Nephron progenitor cell (in vitro differentiated cells): ENCODE measurements around the gene PDE6B.
"Not testable (repeated sequence)": the region's sequence is repeated elsewhere in the genome, so short reads cannot be mapped to it uniquely, and the experiment has no call there.

Experiments
- DNase-seq: peaks from one replicate; pipeline ENCODE4 v3.0.0; 2021
- H3K27ac Mint-ChIP-seq: 2 replicates; pipeline ENCODE4 v1.8.0; 2021; ENCODE audit warnings: mild to moderate bottlenecking, moderate library complexity, mixed read lengths
- H3K27me3 Mint-ChIP-seq: 2 replicates; pipeline ENCODE4 v1.8.0; 2021; ENCODE audit warnings: mild to moderate bottlenecking, low read depth, mixed read lengths; ENCODE audit not compliant: poor library complexity
- H3K36me3 Mint-ChIP-seq: 2 replicates; pipeline ENCODE4 v1.8.0; 2021; ENCODE audit warnings: low read depth, mixed read lengths
- H3K4me1 Mint-ChIP-seq: 2 replicates; pipeline ENCODE4 v1.8.0; 2021; ENCODE audit warnings: mixed read lengths
- H3K4me3 Mint-ChIP-seq: 2 replicates; pipeline ENCODE4 v1.8.0; 2021; ENCODE audit warnings: mild to moderate bottlenecking, moderate library complexity, mixed read lengths
- H3K9me3 Mint-ChIP-seq: 2 replicates; pipeline ENCODE4 v1.8.0; 2021; ENCODE audit warnings: mild to moderate bottlenecking, moderate library complexity, mixed read lengths
- CTCF ChIP-seq: fragments of 200-600 bp; sonication (generic); IDR thresholded peaks from 2 replicates; pipeline ENCODE4 v1.5.0; 2021; ENCODE audit warnings: antibody characterized with exemption

PDE6B gene

GRCh38 chr4:688854-689681, 63.7 kb downstream of the PDE6B start, which contains the start of gene SLC49A3:
Gene SLC49A3 (minus strand): TSS chr4:689151. CDS start chr4:689127, 24 bp downstream.
- no peak for TF ChIP-seq CTCF
- H3K4me1 Mint-ChIP-seq = peaks cover 44% of the 10 kb centered on the region
- H3K27me3 Mint-ChIP-seq = peaks cover 6% of the 10 kb centered on the region
- no peak within 1 kb of the TSS for H3K4me3 Mint-ChIP-seq
- DNase-seq = no peak
- no peaks in the 10 kb centered on the region for H3K36me3 Mint-ChIP-seq
- no peaks in the 10 kb centered on the region for H3K9me3 Mint-ChIP-seq
- no peak within 1 kb of the TSS for H3K27ac Mint-ChIP-seq

DNA sequence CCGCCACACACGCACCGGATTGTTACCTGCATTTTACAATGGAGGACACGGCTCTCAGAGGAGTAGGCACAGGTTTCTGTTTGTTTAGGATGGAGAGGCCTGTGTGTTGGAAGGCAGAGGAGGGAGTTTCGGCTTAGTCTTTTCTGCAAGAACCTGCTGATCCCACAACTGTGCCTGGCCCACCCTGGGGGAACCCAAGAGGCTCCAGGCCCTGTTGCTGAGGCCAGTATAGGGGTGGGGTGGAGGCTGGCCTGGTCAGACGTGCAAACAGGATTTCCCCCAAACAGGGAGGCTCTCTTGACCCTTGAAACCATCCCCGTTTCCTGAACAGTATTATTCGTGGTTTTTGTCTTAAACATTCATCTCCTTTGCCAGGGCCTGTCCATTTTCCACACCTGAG, 64.3 kb downstream of the PDE6B start:
- peaks cover 4% of the 10 kb centered on the region for H3K9me3 Mint-ChIP-seq
- no peak for TF ChIP-seq CTCF
- peaks cover 46% of the 10 kb centered on the region for H3K4me1 Mint-ChIP-seq
- no peaks in the 10 kb centered on the region for H3K36me3 Mint-ChIP-seq
- no peak overlapping the region for H3K4me3 Mint-ChIP-seq
- DNase-seq = no peak
- peaks cover 6% of the 10 kb centered on the region for H3K27me3 Mint-ChIP-seq
- no peak overlapping the region for H3K27ac Mint-ChIP-seq

DNA sequence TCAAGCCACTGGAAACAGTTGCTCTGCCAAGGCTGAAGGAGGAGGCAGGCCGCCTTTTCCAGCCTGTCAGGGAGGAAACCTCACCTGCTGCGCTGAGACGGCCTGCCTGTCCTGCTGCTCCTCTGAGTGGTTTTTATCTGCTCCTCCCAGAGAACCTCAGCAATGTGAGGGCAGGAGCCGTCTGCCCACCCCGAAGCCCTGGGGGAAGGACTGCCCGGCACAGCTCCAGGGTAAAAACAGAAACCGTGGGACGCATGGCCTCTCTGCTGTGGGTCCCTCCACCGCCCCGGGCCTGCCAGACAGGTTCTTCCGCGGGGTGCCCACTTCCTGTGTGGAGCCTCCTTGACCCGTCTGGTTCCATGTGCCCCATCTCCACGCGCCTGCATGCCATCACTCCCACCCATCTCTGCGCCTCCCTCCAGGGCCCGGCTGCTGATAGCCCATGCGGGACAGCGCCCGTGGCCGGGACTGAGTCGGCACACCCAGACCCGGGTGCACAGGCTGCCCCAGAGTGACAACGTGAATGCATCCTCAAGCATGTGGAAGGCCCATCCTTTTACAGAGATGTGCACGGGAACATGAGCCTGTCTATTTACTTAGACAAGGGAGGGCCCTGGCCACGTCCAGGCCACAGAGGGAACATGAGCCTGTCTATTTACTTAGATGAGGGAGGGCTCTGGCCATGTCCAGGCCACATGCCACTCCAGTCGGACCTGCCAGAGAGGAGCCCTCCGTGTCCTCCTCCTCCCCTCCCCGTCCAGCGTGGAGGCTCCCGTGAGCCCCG, 67.6 kb downstream of the PDE6B start:
- peak overlapping the region; percentile 75 for H3K27ac Mint-ChIP-seq
- TF ChIP-seq CTCF = no peak
- DNase-seq = no peak
- H3K9me3 Mint-ChIP-seq = peaks cover 8% of the 10 kb centered on the region
- H3K36me3 Mint-ChIP-seq = no peaks in the 10 kb centered on the region
- H3K4me1 Mint-ChIP-seq = peaks cover 35% of the 10 kb centered on the region
- peaks cover 16% of the 10 kb centered on the region for H3K27me3 Mint-ChIP-seq
- no peak overlapping the region for H3K4me3 Mint-ChIP-seq

DNA sequence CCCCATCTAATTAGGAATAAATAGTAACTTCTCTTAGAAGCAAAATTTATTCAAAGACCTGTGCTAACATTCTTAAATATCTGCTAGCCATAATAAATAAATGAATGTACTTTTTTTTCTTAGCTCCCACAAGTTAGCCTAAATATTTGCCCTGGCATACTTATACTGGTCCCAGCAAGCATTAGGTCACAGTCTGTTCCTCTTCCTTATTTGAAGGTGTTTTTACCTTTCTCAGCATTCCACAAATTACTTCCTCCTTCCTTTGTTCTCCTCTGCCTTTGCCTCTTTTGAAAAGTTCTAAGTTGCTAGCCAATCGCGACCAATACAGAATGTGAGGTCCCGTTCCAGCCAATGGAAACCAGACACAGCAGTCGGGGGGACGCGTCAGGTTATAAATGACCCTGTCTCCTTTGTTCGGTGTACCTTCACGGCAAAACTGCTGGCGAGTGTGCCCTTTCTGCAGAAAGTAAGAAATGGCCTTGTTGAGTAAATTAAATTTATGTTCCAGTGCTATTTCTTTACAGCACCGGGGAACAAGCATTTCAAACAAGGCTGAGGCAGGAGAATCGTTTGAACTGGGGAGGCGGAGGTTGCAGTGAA, 69.1 kb downstream of the PDE6B start:
- H3K27ac Mint-ChIP-seq, H3K4me3 Mint-ChIP-seq, H3K36me3 Mint-ChIP-seq, DNase-seq: not testable (repeated sequence)
- Mint-ChIP-seq H3K9me3 (peaks cover 13% of the 10 kb centered on the region), H3K27me3 (peaks cover 21% of the 10 kb centered on the region), H3K4me1 (peaks cover 43% of the 10 kb centered on the region)

- Mint-ChIP-seq H3K4me1 (peaks cover 23% of the 10 kb centered on the region), H3K36me3 (no peaks in the 10 kb centered on the region), H3K4me3 (no peak overlapping the region), H3K27ac (no peak overlapping the region), H3K27me3 (peaks cover 27% of the 10 kb centered on the region), H3K9me3 (peaks cover 6% of the 10 kb centered on the region)
- no peak for DNase-seq
- TF ChIP-seq CTCF = no peak
These were observed 74.6 kb downstream of the PDE6B start for GRCh38 chr4:699816-700580.
